Activated CD8-positive, alpha-beta memory T cell treated with anti-CD3 and anti-CD28 coated beads, Interleukin-2, amount 50 U/mL, for 48 hours (primary cell): ENCODE data around the gene SIRT2.
A peak's percentile ranks its signal among the peaks of the same experiment; 100 is the strongest.
"Not testable (repeated sequence)": the region's sequence is repeated elsewhere in the genome, so short reads cannot be mapped to it uniquely, and the experiment has no call there.

ENCODE experiments used
- DNase-seq: peaks from one replicate; pipeline ENCODE4 v3.0.0-alpha.2; 2020

Gene SIRT2

GRCh38 chr19:38862321-38863059 is 36.9 kb downstream of the SIRT2 start:
- DNase-seq, result no peak

GRCh38 chr19:38861368-38861767 is 38.0 kb downstream of the SIRT2 start:
- DNase-seq, result no peak

GRCh38 chr19:38859631-38860204 is 39.7 kb downstream of the SIRT2 start:
- DNase-seq, result not testable (repeated sequence)

- no peak for DNase-seq
Measured at GRCh38 chr19:38856813-38857212, 42.6 kb downstream of the SIRT2 start.

GRCh38 chr19:38855751-38856150 is 43.7 kb downstream of the SIRT2 start:
- not testable (repeated sequence) for DNase-seq

GRCh38 chr19:38854961-38855360 is 44.5 kb downstream of the SIRT2 start:
- DNase-seq, result not testable (repeated sequence)

GRCh38 chr19:38853214-38853613 is 46.2 kb downstream of the SIRT2 start:
- peak; percentile 50 for DNase-seq

- peak; percentile 82 for DNase-seq
Measured at GRCh38 chr19:38852231-38853044, 47.0 kb downstream of the SIRT2 start.

- DNase-seq, result peak; percentile 94
Measured at GRCh38 chr19:38851622-38852230, 47.7 kb downstream of the SIRT2 start.

- peak; percentile 77 for DNase-seq
Measured at GRCh38 chr19:38850976-38851621, 48.3 kb downstream of the SIRT2 start.

- peak; percentile 96 for DNase-seq
Measured at GRCh38 chr19:38850436-38850975, 48.9 kb downstream of the SIRT2 start.

- peak; percentile 99 for DNase-seq
Measured at GRCh38 chr19:38849860-38850435, 49.5 kb downstream of the SIRT2 start, which contains the start of gene HNRNPL. Gene HNRNPL (minus strand): TSS chr19:38849986. CDS start chr19:38849966, 20 bp downstream.

- DNase-seq, result peak; percentile 100
Measured at GRCh38 chr19:38849147-38849859, 50.1 kb downstream of the SIRT2 start.

- no peak for DNase-seq
Measured at GRCh38 chr19:38848299-38849146, 50.9 kb downstream of the SIRT2 start.

- no peak for DNase-seq
Measured at GRCh38 chr19:38846097-38846496, 53.3 kb downstream of the SIRT2 start.

GRCh38 chr19:38845374-38846024 is 53.9 kb downstream of the SIRT2 start:
- no peak for DNase-seq

GRCh38 chr19:38844093-38844686 is 55.2 kb downstream of the SIRT2 start:
- DNase-seq, result no peak

GRCh38 chr19:38843175-38843758 is 56.2 kb downstream of the SIRT2 start:
- DNase-seq, result no peak
